K562 (cell line): ENCODE measurements around the gene LARP7. TPM values are rescaled to one million over a fixed set of nuclear protein-coding genes. Genes with fewer than 3 reads are reported as not detected.

ENCODE experiments used
- GTF2E2 ChIP-seq: fragments of 200-800 bp; sonication (Bioruptor generic); IDR thresholded peaks from 2 replicates; pipeline ENCODE4 v1.6.1; 2016; ENCODE audit warnings: missing genetic modification characterization, missing compliant biosample characterization
- HMG20A ChIP-seq: fragments of 450-650 bp; formaldehyde crosslinking; conservative IDR thresholded peaks from 2 replicates; pipeline ENCODE4 v1.4.0; 2020; ENCODE audit warnings: mild to moderate bottlenecking, mixed read lengths
- POLR2H ChIP-seq: IDR thresholded peaks from 2 replicates; pipeline ENCODE4 v1.6.1; 2016; ENCODE audit warnings: missing genetic modification characterization, low read depth, mild to moderate bottlenecking, control low read depth, missing compliant biosample characterization, moderate library complexity
- RBM25 ChIP-seq: fragments of 200-400 bp; formaldehyde crosslinking; IDR thresholded peaks from 2 replicates; pipeline ENCODE4 v1.6.1; 2018; ENCODE audit warnings: low read length, low read depth, moderate library complexity; ENCODE audit not compliant: severe bottlenecking
- TAL1 ChIP-seq: fragments of 450-650 bp; IDR thresholded peaks from 2 replicates; pipeline ENCODE4 v1.6.1; 2016; ENCODE audit warnings: mild to moderate bottlenecking
- THAP7 ChIP-seq: fragments of 250-450 bp; sonication (Bioruptor Pico); IDR thresholded peaks from 2 replicates; pipeline ENCODE4 v1.5.0; 2021
- ZBTB8A ChIP-seq: fragments of 450-650 bp; IDR thresholded peaks from 2 replicates; pipeline ENCODE4 v1.6.1; 2018; ENCODE audit warnings: mild to moderate bottlenecking, moderate library complexity; ENCODE audit not compliant: partially characterized antibody
- ZNF184 ChIP-seq: sonication (generic); formaldehyde crosslinking; IDR thresholded peaks from 2 replicates; pipeline ENCODE4 v1.5.0; 2020; ENCODE audit warnings: missing genetic modification reagents
- polyA plus RNA-seq, 8 experiments: library from polyadenylated mRNA; depleted of rRNA in 4 of 8; stranded (reverse) in 5 of 8; unstranded in 3 of 8; fragments of >200 nt; fragmentation: Nextera tagmentation in 2 of 8; fragmentation: Illumina TruSeq in 1 of 8; extraction: Ambion mirVana in 2 of 8; extraction: Trizol in 1 of 8; gene quantifications; 2 replicates each; pipeline versions ENCODE4 v1.2.1 to v1.2.3, GENCODE V29; 2011 to 2014; ENCODE audit warnings: inconsistent platforms in 1 of 8, missing spikeins in 1 of 8
- total RNA-seq, 7 experiments: library from RNA; depleted of rRNA in 6 of 7; stranded (reverse); fragments of >200 nt in 6 of 7; fragmentation: Illumina TruSeq in 2 of 7; extraction: Trizol in 2 of 7; gene quantifications; 2 replicates each; pipeline versions ENCODE4 v1.2.1 to v1.2.3, GENCODE V29; 2011 to 2021; ENCODE audit warnings: low replicate concordance in 1 of 7
- TF ChIP-seq, protein P1 (sequence below): fragments of 450-650 bp; IDR thresholded peaks from 2 replicates; pipeline ENCODE4 v1.6.1; 2016; ENCODE audit warnings: low read depth

LARP7 gene
- total and polyA plus RNA-seq, 9 of the 15 experiments (the other 6 are each of a cell fraction or from before 2014, with no cell fraction given) = 30.1 to 76.9 (median 56.0) TPM

GRCh38 chr4:112594993-112595392 lies 42.0 kb upstream of the LARP7 start (continued):
- TF ChIP-seq, protein P1, sequence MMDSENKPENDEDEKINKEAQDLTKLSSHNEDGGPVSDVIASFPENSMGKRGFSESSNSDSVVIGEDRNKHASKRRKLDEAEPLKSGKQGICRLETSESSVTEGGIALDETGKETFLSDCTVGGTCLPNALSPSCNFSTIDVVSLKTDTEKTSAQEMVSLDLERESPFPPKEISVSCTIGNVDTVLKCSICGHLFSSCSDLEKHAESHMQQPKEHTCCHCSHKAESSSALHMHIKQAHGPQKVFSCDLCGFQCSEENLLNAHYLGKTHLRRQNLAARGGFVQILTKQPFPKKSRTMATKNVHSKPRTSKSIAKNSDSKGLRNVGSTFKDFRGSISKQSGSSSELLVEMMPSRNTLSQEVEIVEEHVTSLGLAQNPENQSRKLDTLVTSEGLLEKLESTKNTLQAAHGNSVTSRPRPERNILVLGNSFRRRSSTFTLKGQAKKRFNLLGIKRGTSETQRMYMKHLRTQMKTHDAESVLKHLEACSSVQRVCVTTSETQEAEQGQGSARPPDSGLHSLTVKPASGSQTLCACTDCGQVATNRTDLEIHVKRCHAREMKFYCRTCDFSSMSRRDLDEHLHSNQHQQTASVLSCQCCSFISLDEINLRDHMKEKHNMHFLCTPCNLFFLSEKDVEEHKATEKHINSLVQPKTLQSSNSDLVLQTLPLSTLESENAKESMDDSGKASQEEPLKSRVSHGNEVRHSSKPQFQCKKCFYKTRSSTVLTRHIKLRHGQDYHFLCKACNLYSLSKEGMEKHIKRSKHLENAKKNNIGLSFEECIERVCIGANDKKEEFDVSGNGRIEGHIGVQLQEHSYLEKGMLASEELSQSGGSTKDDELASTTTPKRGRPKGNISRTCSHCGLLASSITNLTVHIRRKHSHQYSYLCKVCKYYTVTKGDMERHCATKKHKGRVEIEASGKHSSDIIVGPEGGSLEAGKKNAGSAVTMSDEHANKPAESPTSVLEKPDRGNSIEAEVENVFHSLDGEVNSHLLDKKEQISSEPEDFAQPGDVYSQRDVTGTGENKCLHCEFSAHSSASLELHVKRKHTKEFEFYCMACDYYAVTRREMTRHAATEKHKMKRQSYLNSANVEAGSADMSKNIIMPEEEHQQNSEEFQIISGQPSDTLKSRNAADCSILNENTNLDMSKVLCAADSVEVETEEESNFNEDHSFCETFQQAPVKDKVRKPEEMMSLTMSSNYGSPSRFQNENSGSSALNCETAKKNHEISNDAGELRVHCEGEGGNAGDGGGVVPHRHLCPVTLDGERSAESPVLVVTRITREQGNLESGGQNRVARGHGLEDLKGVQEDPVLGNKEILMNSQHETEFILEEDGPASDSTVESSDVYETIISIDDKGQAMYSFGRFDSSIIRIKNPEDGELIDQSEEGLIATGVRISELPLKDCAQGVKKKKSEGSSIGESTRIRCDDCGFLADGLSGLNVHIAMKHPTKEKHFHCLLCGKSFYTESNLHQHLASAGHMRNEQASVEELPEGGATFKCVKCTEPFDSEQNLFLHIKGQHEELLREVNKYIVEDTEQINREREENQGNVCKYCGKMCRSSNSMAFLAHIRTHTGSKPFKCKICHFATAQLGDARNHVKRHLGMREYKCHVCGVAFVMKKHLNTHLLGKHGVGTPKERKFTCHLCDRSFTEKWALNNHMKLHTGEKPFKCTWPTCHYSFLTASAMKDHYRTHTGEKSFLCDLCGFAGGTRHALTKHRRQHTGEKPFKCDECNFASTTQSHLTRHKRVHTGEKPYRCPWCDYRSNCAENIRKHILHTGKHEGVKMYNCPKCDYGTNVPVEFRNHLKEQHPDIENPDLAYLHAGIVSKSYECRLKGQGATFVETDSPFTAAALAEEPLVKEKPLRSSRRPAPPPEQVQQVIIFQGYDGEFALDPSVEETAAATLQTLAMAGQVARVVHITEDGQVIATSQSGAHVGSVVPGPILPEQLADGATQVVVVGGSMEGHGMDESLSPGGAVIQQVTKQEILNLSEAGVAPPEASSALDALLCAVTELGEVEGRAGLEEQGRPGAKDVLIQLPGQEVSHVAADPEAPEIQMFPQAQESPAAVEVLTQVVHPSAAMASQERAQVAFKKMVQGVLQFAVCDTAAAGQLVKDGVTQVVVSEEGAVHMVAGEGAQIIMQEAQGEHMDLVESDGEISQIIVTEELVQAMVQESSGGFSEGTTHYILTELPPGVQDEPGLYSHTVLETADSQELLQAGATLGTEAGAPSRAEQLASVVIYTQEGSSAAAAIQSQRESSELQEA = no peak
- TF ChIP-seq TAL1 (no peak), ZNF184 (CRISPR knock-in tag) (no peak), GTF2E2 (tag) (no peak), POLR2H (no peak), THAP7 (CRISPR knock-in tag) (no peak), HMG20A (CRISPR knock-in tag) (no peak), RBM25 (no peak), ZBTB8A (no peak)
